Dermis blood vessel endothelial cell (primary cell): ENCODE data around the gene PCP2. TPM values are rescaled to one million over a fixed set of nuclear protein-coding genes. Genes with fewer than 3 reads are reported as not detected.

Experiments
- DNase-seq: peaks from one replicate; pipeline ENCODE4 v3.0.0; 2010
- total RNA-seq: library from RNA; depleted of rRNA; stranded (reverse); fragments of >200 nt; gene quantifications from 2 replicates; pipeline ENCODE4 v1.2.3, GENCODE V29; 2014

PCP2 gene
- total RNA-seq, 1 donor from 2014 or later, result not detected

DNA sequence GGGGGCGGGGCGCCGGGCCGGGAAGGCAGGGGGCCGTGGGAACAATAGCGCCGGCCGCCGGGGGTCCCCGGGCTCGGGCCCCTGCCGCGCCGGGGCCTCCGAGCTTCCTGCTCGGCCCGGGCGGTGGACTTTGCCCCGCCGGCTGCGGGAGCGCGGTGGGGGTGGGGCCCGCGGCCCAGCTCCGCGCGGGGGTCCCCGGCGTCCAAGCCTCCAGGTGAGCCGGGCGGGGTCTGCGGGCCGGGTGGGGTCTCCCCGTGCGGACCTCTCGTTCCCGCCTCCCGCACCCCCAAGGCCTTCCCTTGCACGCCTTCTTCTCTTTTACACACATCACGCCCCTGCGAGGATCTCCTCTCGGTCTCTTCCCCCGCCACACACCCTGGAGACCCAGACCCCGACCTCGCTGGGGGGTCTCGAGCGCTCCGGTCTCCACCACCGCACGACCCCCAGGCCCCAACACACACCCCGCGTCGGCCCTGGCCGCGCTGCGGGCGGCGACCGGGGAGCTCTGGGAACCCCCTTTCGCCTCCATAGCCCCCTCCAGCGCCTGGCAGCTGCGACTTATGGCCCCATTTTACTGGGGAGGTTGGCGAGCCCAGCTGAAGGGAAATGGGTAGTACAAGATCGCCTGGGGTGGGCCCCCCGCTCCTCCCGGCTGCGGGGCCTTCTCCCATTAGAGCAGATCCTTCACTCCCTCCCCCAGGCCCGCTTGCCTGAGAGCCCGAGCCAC lies 37.1 kb downstream of the PCP2 start:
- no peak for DNase-seq

DNA sequence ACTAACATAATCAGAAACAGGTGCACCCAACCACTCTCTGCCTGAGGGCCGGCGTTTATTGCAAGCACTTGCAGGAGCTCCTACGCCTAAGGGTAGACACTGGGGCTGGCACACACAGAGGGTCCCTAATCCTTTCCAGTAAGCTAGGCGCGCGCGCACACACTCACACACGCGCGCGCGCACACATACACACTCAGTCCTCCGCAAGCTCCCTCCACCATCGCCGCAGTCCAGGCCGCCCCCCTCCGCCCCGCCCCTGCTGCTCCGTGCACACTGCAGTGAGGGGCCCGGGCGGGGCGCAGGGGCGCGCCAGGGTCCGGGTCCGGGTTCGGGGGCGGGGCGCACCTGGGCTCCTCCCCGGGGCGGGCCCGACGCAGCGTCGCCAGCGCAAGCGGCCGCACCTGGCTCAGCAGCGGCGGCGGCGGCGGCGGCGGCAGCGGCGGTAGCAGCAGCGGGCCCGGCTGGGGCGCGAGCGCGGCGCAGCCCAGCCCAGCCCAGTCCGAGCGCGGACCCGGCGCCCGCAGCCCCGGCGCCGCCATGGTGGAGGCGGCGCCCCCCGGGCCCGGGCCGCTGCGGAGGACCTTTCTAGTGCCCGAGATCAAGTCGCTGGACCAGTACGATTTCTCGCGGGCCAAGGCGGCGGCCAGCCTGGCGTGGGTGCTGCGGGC lies 37.9 kb downstream of the PCP2 start, which contains the start of gene CAMSAP3:
TSS of gene CAMSAP3 (plus strand) at position 398 of the 668 bp plus-strand sequence. CDS start at position 538, 140 bp downstream.
- no peak for DNase-seq

DNA sequence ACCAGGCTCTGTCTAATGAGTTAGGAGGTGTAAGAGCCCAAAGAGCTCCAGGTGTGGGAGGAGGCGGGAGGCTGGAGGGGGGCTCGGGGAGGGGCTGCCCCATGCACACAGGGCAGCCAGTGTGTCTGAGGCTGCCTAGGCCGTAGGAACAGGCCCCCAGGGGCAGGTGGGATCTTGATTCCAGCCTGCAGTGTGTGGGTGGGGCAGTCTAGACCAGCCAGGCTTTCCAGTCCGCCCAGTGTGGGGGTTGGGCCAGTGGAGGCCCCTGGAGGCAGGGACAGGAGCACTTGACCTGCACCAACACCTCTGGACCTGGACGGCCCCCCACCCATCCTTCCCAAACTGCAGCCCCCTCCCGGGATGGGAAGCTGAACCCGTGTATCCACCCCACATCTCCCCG lies 43.3 kb downstream of the PCP2 start:
- no peak for DNase-seq

DNA sequence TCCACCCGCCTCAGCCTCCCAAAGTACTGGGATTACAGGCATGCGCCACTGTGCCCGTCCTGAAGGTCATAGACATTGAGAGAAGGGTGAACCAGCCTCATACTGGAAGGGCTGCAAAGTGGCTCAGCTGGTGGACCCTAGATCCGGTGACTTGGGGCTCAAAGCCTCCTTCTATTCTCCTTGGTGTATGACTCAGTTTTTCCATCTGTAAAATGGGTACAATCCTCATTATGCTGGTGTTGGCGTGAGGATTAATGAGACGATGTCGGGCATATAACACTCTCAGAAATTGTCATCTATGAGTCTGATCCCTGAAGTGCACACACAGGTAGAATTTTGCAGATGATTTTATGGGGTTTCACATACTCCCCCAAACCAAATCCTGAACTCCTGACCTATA lies 43.7 kb downstream of the PCP2 start:
- no peak for DNase-seq

DNA sequence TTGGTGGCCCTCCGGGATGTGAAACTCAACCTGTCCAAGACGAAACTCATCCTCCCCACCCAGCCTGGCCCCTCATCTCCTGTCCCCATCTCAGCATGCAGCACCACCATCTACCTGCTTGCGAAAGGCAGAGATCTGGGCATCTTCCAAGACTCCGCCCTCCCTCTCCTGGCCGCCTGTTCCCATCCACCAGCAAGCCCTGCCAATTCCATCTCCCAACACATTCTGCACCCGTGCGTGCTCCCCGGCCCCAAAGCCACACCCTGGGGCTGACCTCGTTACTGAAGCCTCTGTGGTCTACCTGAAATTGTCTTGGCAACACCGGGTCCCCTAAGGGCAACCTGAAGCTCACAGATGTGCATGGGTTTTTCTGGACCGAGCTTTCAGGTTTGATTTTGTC lies 51.1 kb downstream of the PCP2 start:
- no peak for DNase-seq

Other genes with a start within 250 kb of the PCP2 start
- 2.3 and 2.9 TPM in 2 replicates for gene PEX11G, start 144.7 kb downstream of the PCP2 start, total RNA-seq
- 20.9 and 36.6 TPM in 2 replicates for gene ZNF358, start 117.6 kb downstream of the PCP2 start, total RNA-seq
- 2.7 and 3.7 TPM in 2 replicates for gene MCOLN1, start 111.1 kb downstream of the PCP2 start, total RNA-seq
- 107 and 192 TPM in 2 replicates for gene PNPLA6, start 98.0 kb downstream of the PCP2 start, total RNA-seq
- gene CAMSAP3, start 37.9 kb downstream of the PCP2 start, total RNA-seq, result under 0.01 and 0.19 TPM in 2 replicates
- gene XAB2, start 4.2 kb downstream of the PCP2 start, total RNA-seq, result 25.2 and 52.9 TPM in 2 replicates
- gene PET100, start 3.9 kb downstream of the PCP2 start, total RNA-seq, result 12.7 and 24.7 TPM in 2 replicates
- 30.8 and 67.1 TPM in 2 replicates for gene STXBP2, start 3.4 kb upstream of the PCP2 start, total RNA-seq
- gene RETN, start 35.3 kb upstream of the PCP2 start, total RNA-seq, result not detected in 2 replicates
- gene MCEMP1, start 43.4 kb upstream of the PCP2 start, total RNA-seq, result not detected in 2 replicates
- 69.9 and 97.4 TPM in 2 replicates for gene TRAPPC5, start 47.1 kb upstream of the PCP2 start, total RNA-seq
- gene FCER2, start 68.4 kb upstream of the PCP2 start, total RNA-seq, result not detected in 2 replicates
- not detected in 2 replicates for gene CLEC4G, start 98.4 kb upstream of the PCP2 start, total RNA-seq
- gene CD209, start 113.8 kb upstream of the PCP2 start, total RNA-seq, result under 0.01 TPM in 1 of 2 replicates, not detected in the other
- 5.6 and 25.2 TPM in 2 replicates for gene CLEC4M, start 129.5 kb upstream of the PCP2 start, total RNA-seq
- gene EVI5L, start 196.5 kb upstream of the PCP2 start, total RNA-seq, result 12.6 and 16.5 TPM in 2 replicates
- not detected in 2 replicates for gene PRR36, start 240.7 kb upstream of the PCP2 start, total RNA-seq